ENCODE measurements around the gene SNX21. TPM values are rescaled to one million over a fixed set of nuclear protein-coding genes. Genes with fewer than 3 reads are reported as not detected.
A peak's percentile ranks its signal among the peaks of the same experiment; 100 is the strongest.

Gene SNX21
- total and polyA plus RNA-seq, 2 donors (not counting 3 experiments of a cell fraction or from before 2014, with no cell fraction given) = 11.6 to 11.9 TPM

- Histone ChIP-seq H3K9me3 (replicated peaks; ENCODE audit: control insufficient read depth, insufficient read depth, low read length) (no peaks in the 10 kb centered on the region), H3K9me1 (replicated peaks; ENCODE audit: control insufficient read depth, extremely low read depth, insufficient read depth, low read length) (no peaks in the 10 kb centered on the region), H3K4me3 (replicated peaks in 1 of 3; ENCODE audit: insufficient read depth in 1 of 3, low read depth in 1 of 3, low read length in 3 of 3) (no peak overlapping the region), H3K27me3 (ENCODE audit: control insufficient read depth in 2 of 2, insufficient read depth in 2 of 2, low read length in 2 of 2) (peaks cover 11 to 16% of the 10 kb centered on the region in 2 experiments), H3K27ac (ENCODE audit: insufficient read depth, low read depth, low read length) (no peak overlapping the region), H3K4me2 (ENCODE audit: insufficient read depth, low read length) (no peak overlapping the region), H3K9ac (replicated peaks; ENCODE audit: extremely low read depth, insufficient read depth, low read length) (no peak overlapping the region), H3K4me1 (ENCODE audit: control insufficient read depth, extremely low read depth, insufficient read depth, low read length) (peaks cover 4% of the 10 kb centered on the region), H3K79me2 (ENCODE audit: control insufficient read depth, insufficient read depth, low read length) (no peaks in the 10 kb centered on the region), H4K20me1 (replicated peaks; ENCODE audit: control insufficient read depth, extremely low read depth, insufficient read depth, low read length) (no peaks in the 10 kb centered on the region), H2AFZ (ENCODE audit: low read depth, low read length) (peak overlapping the region; percentile 33), H3K36me3 (ENCODE audit: control insufficient read depth in 2 of 2, extremely low read depth in 1 of 2, insufficient read depth in 2 of 2, low read length in 2 of 2) (no peaks in the 10 kb centered on the region)
- intact Hi-C loops (cut with micrococcal nuclease) (loop anchor here (2.0 kb wide), 1 partner anchor 112 kb away; the partner anchor contains the start of gene PCIF1), dilution Hi-C loops (cut with MboI; ENCODE audit: extremely low pct_ligation_motif_present, low sequenced_read_pairs) (no loop called here)
- ChIA-PET POLR2A (interaction anchor here (1.3 kb wide), 1 partner anchor 67 kb away, joined by 3 read pairs; no protein-coding TSS in a partner anchor), CTCF (interaction anchor here (0.7 to 3.8 kb wide), 8 partner anchors 11 to 163 kb away, joined by 3 to 13 read pairs (median 4); partner anchors contain the start of genes CTSA, NEURL2 and SNX21)
- DNase-seq (ENCODE audit: low read depth, low spot score) (no peak), FAIRE-seq (no peak)
- BruUV-seq (replicated peaks) = no TSS peak
- no peak for TF ChIP-seq JUN (IDR thresholded peaks at IDR 0.05; ENCODE audit: borderline replicate concordance, insufficient read depth, insufficient read length, low read depth)
- no peak for TF ChIP-seq MYC (IDR thresholded peaks at IDR 0.05; ENCODE audit: low read depth, low read length)
- peak; percentile 51 for TF ChIP-seq EZH2 (IDR thresholded peaks at IDR 0.05; ENCODE audit: borderline replicate concordance, low read depth, low read length, severe bottlenecking)
Observed at GRCh38 chr20:45822857-45823256, 10.7 kb upstream of the SNX21 start.

DNA sequence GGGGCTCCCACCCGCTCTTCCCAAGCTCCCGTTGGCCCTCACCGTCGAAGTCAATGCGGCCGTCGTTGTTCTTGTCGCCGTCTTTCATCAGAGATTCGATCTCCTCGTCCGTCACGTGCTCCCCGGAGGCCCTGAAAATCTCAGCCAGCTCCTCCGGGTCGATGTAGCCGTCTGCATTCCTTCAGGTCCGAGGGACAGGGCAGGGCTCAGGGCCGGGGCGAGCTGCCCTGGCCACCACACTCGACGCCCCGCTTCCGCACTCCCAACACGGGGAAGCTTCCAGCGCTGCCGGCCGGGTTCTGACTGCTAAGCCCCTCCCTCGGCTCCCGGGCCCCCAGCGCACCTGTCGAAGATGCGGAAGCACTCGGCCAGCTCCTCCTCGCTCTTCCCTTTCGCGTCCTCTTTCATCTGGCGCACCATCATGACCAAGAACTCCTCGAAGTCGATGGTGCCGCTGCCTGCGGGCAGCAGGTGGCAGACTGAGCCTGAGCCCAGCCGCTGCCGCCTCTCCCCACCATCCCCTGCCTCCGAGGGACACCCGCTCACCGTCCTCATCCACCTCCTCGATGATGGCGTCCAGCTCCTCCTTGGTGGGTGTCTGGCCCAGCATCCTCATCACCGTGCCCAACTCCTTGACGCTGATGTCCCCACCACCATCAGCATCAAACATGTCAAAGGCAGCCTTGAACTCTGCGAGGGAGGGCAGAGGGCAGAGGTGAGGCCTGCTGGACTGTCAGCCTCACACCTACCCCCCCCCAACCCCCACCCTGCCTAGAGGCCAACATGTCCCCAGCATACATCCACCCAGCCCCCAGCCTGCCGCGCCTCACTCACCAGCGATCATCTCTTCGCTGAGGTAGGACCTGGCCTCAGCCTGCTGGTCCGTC, 9.4 kb upstream of the SNX21 start:
- Histone ChIP-seq H3K36me3 (ENCODE audit: control insufficient read depth in 2 of 2, extremely low read depth in 1 of 2, insufficient read depth in 2 of 2, low read length in 2 of 2) (no peaks in the 10 kb centered on the region), H3K79me2 (ENCODE audit: control insufficient read depth, insufficient read depth, low read length) (no peaks in the 10 kb centered on the region), H3K9me3 (replicated peaks; ENCODE audit: control insufficient read depth, insufficient read depth, low read length) (no peaks in the 10 kb centered on the region), H4K20me1 (replicated peaks; ENCODE audit: control insufficient read depth, extremely low read depth, insufficient read depth, low read length) (no peaks in the 10 kb centered on the region), H3K9me1 (replicated peaks; ENCODE audit: control insufficient read depth, extremely low read depth, insufficient read depth, low read length) (no peaks in the 10 kb centered on the region), H3K27me3 (ENCODE audit: control insufficient read depth in 2 of 2, insufficient read depth in 2 of 2, low read length in 2 of 2) (peaks cover 11 to 16% of the 10 kb centered on the region in 2 experiments), H3K4me2 (ENCODE audit: insufficient read depth, low read length) (peak overlapping the region; percentile 24), H3K4me1 (ENCODE audit: control insufficient read depth, extremely low read depth, insufficient read depth, low read length) (peaks cover 4% of the 10 kb centered on the region), H3K4me3 (replicated peaks in 1 of 3; ENCODE audit: insufficient read depth in 1 of 3, low read depth in 1 of 3, low read length in 3 of 3) (peak overlapping the region in 1 of 3 experiments; percentile 17), H3K27ac (ENCODE audit: insufficient read depth, low read depth, low read length) (no peak overlapping the region), H2AFZ (ENCODE audit: low read depth, low read length) (peak overlapping the region; percentile 70), H3K9ac (replicated peaks; ENCODE audit: extremely low read depth, insufficient read depth, low read length) (no peak overlapping the region)
- BruUV-seq (replicated peaks) = no TSS peak
- intact Hi-C loops (cut with micrococcal nuclease) (loop anchor here (1.0 to 2.0 kb wide), 4 partner anchors 66 to 149 kb away; partner anchors contain the start of genes PCIF1 and ZNF335), dilution Hi-C loops (cut with MboI; ENCODE audit: extremely low pct_ligation_motif_present, low sequenced_read_pairs) (no loop called here)
- FAIRE-seq (peak; percentile 64), DNase-seq (ENCODE audit: low read depth, low spot score) (peak; percentile 46)
- ChIA-PET CTCF (interaction anchor here (0.6 to 2.4 kb wide), 27 partner anchors 10 to 190 kb away, joined by 3 to 41 read pairs (median 4); partner anchors contain the start of genes CTSA, NEURL2, SNX21 and SPATA25), POLR2A (interaction anchor here (1.2 kb wide), 1 partner anchor 146 kb away, joined by 3 read pairs; no protein-coding TSS in a partner anchor)
- no peak for TF ChIP-seq FOS (IDR thresholded peaks at IDR 0.05; ENCODE audit: borderline replicate concordance, insufficient read depth, low read length)
- peak; percentile 40 to 75 for TF ChIP-seq CTCF (IDR thresholded peaks at IDR 0.05; ENCODE audit: extremely low read depth in 1 of 2, insufficient read depth in 1 of 2, low read depth in 1 of 2, low read length in 2 of 2)
- TF ChIP-seq POLR2A (IDR thresholded peaks at IDR 0.05; ENCODE audit: low read depth, low read length) = no peak
- TF ChIP-seq, protein P1, sequence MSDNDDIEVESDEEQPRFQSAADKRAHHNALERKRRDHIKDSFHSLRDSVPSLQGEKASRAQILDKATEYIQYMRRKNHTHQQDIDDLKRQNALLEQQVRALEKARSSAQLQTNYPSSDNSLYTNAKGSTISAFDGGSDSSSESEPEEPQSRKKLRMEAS (IDR thresholded peaks at IDR 0.05; ENCODE audit: insufficient read depth, insufficient read length) = no peak
- TF ChIP-seq EZH2 (IDR thresholded peaks at IDR 0.05; ENCODE audit: borderline replicate concordance, low read depth, low read length, severe bottlenecking) = peak; percentile 22
- no peak for TF ChIP-seq MYC (IDR thresholded peaks at IDR 0.05; ENCODE audit: low read depth, low read length)
- peak; percentile 23 for TF ChIP-seq POLR2AphosphoS5 (IDR thresholded peaks at IDR 0.05; ENCODE audit: insufficient read depth, low read depth, low read length)
- TF ChIP-seq GATA2 (IDR thresholded peaks at IDR 0.05; ENCODE audit: insufficient read depth, insufficient read length, low read depth, low read length) = no peak
- no peak for TF ChIP-seq JUN (IDR thresholded peaks at IDR 0.05; ENCODE audit: borderline replicate concordance, insufficient read depth, insufficient read length, low read depth)
